ENCODE data around the gene AIG1. TPM values are rescaled to one million over a fixed set of nuclear protein-coding genes. Genes with fewer than 3 reads are reported as not detected.

AIG1 gene
- total and polyA plus RNA-seq, 2 of the 4 experiments (the other 2 are of a cell fraction), result 21.3 to 27.1 TPM

DNA sequence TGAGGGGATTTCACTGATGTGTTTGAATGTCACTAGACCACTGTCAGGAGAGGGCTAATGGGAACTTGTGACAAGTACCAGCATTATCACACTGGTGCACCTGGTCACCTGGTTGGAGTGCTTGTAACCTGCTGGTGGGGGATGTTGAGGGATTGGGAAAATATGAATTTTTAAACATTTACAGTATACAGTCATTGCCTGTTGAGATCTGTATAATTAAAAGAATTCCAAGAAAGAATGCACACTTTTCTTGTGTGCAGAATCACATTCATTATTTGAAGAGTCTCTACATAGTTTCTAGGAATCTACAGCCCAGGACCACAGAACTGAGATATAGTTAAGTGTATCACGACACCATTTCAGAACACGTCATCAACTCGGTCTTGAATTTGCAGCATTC, 118.4 kb downstream of the AIG1 start:
- no peak overlapping the region for H2AK5ac ChIP-seq (ENCODE audit: low read depth, low read length)
- no peak overlapping the region for H2BK120ac ChIP-seq (ENCODE audit: low read depth, low read length)
- no peak for TF ChIP-seq RFX5 (IDR thresholded peaks at IDR 0.05; ENCODE audit: low read depth, low read length)
- TF ChIP-seq, protein P1, sequence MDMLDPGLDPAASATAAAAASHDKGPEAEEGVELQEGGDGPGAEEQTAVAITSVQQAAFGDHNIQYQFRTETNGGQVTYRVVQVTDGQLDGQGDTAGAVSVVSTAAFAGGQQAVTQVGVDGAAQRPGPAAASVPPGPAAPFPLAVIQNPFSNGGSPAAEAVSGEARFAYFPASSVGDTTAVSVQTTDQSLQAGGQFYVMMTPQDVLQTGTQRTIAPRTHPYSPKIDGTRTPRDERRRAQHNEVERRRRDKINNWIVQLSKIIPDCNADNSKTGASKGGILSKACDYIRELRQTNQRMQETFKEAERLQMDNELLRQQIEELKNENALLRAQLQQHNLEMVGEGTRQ (IDR thresholded peaks at IDR 0.05; ENCODE audit: low read depth, low read length), result no peak
- no peak for TF ChIP-seq MAFK (IDR thresholded peaks at IDR 0.05; ENCODE audit: low read depth, low read length)
- no peak for TF ChIP-seq CHD1 (IDR thresholded peaks at IDR 0.05; ENCODE audit: low read depth, low read length)
- TF ChIP-seq BHLHE40 (IDR thresholded peaks at IDR 0.05; ENCODE audit: low read depth, low read length), result no peak
- TF ChIP-seq MAZ (IDR thresholded peaks at IDR 0.05; ENCODE audit: borderline replicate concordance, low read depth, low read length), result no peak
- TF ChIP-seq MXI1 (IDR thresholded peaks at IDR 0.05; ENCODE audit: borderline replicate concordance, low read depth, low read length), result no peak
- TF ChIP-seq RCOR1 (IDR thresholded peaks at IDR 0.05; ENCODE audit: insufficient replicate concordance, low read length), result no peak
- no peak for TF ChIP-seq RAD21 (IDR thresholded peaks at IDR 0.05; ENCODE audit: low read length)
- TF ChIP-seq CEBPB (IDR thresholded peaks at IDR 0.05; ENCODE audit: low read depth, low read length), result no peak
- TF ChIP-seq, protein P2, sequence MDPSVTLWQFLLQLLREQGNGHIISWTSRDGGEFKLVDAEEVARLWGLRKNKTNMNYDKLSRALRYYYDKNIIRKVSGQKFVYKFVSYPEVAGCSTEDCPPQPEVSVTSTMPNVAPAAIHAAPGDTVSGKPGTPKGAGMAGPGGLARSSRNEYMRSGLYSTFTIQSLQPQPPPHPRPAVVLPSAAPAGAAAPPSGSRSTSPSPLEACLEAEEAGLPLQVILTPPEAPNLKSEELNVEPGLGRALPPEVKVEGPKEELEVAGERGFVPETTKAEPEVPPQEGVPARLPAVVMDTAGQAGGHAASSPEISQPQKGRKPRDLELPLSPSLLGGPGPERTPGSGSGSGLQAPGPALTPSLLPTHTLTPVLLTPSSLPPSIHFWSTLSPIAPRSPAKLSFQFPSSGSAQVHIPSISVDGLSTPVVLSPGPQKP (IDR thresholded peaks at IDR 0.05; ENCODE audit: borderline replicate concordance, low read depth, low read length), result no peak
- no peak for TF ChIP-seq NFE2L2 (IDR thresholded peaks at IDR 0.05; ENCODE audit: low read depth, low read length)
- no peak for TF ChIP-seq SMC3 (IDR thresholded peaks at IDR 0.05; ENCODE audit: low read depth, low read length)
- TF ChIP-seq, protein P3, sequence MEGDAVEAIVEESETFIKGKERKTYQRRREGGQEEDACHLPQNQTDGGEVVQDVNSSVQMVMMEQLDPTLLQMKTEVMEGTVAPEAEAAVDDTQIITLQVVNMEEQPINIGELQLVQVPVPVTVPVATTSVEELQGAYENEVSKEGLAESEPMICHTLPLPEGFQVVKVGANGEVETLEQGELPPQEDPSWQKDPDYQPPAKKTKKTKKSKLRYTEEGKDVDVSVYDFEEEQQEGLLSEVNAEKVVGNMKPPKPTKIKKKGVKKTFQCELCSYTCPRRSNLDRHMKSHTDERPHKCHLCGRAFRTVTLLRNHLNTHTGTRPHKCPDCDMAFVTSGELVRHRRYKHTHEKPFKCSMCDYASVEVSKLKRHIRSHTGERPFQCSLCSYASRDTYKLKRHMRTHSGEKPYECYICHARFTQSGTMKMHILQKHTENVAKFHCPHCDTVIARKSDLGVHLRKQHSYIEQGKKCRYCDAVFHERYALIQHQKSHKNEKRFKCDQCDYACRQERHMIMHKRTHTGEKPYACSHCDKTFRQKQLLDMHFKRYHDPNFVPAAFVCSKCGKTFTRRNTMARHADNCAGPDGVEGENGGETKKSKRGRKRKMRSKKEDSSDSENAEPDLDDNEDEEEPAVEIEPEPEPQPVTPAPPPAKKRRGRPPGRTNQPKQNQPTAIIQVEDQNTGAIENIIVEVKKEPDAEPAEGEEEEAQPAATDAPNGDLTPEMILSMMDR (conservative IDR thresholded peaks at IDR 0.05; ENCODE audit: low read depth, low read length), result no peak
- TF ChIP-seq POLR2A (IDR thresholded peaks at IDR 0.05; ENCODE audit: low read depth, low read length), result no peak
- TF ChIP-seq FOS (IDR thresholded peaks at IDR 0.05; ENCODE audit: low read depth, low read length), result no peak
- no peak overlapping the region for H3K27ac ChIP-seq (ENCODE audit: insufficient read depth, low read length)
- H3K14ac ChIP-seq (replicated peaks; ENCODE audit: low read depth, low read length), result no peak overlapping the region
- H3K23ac ChIP-seq (ENCODE audit: low read depth, low read length), result no peak overlapping the region
- H4K5ac ChIP-seq (ENCODE audit: low read depth, low read length), result no peak overlapping the region
- no peaks in the 10 kb centered on the region for H3K36me3 ChIP-seq (ENCODE audit: control insufficient read depth, insufficient read depth, low read length)
- ATAC-seq (ENCODE audit: low read depth) (no peak), DNase-seq (no peak)
- H3K4me3 ChIP-seq (ENCODE audit: insufficient read depth, low read depth, low read length), result no peak overlapping the region
- H3K4ac ChIP-seq (ENCODE audit: low read depth, low read length), result no peak overlapping the region
- no peak overlapping the region for H4K91ac ChIP-seq (ENCODE audit: insufficient read depth, low read depth, low read length)
- no peak overlapping the region for H2BK20ac ChIP-seq (ENCODE audit: low read depth, low read length)
- H3K4me1 ChIP-seq (ENCODE audit: control insufficient read depth, insufficient read depth, low read length), result no peaks in the 10 kb centered on the region
- ChIA-PET POLR2A (ENCODE audit: unreplicated experiment) (no interaction called here), CTCF (no interaction called here)
- no peak overlapping the region for H2BK5ac ChIP-seq (ENCODE audit: low read depth, low read length, poor library complexity, severe bottlenecking)
- no peaks in the 10 kb centered on the region; a peak in 1 of 4 replicates for H3K79me1 ChIP-seq (ENCODE audit: low read depth in 1 of 2, low read length in 2 of 2)
- no peak overlapping the region for H3K56ac ChIP-seq (ENCODE audit: extremely low read depth, insufficient read depth, low read length)
- no peak overlapping the region for H2AFZ ChIP-seq (replicated peaks; ENCODE audit: low read length, poor library complexity)
- in situ Hi-C loops (cut with MboI; ENCODE audit: low sequenced_read_pairs) (no loop called here), dilution Hi-C loops (cut with HindIII; ENCODE audit: low sequenced_read_pairs, unreplicated experiment) (no loop called here), intact Hi-C loops (cut with micrococcal nuclease) (no loop called here)
- H3K9ac ChIP-seq (ENCODE audit: low read depth, low read length), result no peak overlapping the region
- H4K20me1 ChIP-seq (ENCODE audit: insufficient read depth, low read length), result no peaks in the 10 kb centered on the region
- H3K9me3 ChIP-seq (ENCODE audit: control insufficient read depth, insufficient read depth, low read length), result no peaks in the 10 kb centered on the region
- H3K18ac ChIP-seq (ENCODE audit: low read depth, low read length), result no peak overlapping the region
- peaks cover 6% of the 10 kb centered on the region; the same call in 1 of the 2 replicates for H3K9me1 ChIP-seq (ENCODE audit: insufficient read depth, low read length)
- H3K4me2 ChIP-seq (ENCODE audit: low read depth, low read length), result no peak overlapping the region
- H2BK15ac ChIP-seq (ENCODE audit: low read depth, low read length), result no peak overlapping the region
- WGBS, 2 experiments (ENCODE audit: extremely low coverage in 2 of 2, insufficient read length in 1 of 2), result 80% methylated on average over 1 of the region's 3 CpGs; no CpG with 5 or more reads in 1 of the 2 experiments
- H3K27me3 ChIP-seq (ENCODE audit: control insufficient read depth, insufficient read depth, low read length), result no peaks in the 10 kb centered on the region
- H4K8ac ChIP-seq (ENCODE audit: low read depth in 2 of 2, low read length in 2 of 2), result no peak overlapping the region
- no TSS peak for BruUV-seq (replicated peaks)
- H2AK9ac ChIP-seq (replicated peaks; ENCODE audit: low read depth, low read length, poor library complexity), result no peak overlapping the region
